Loucy (cell line): ENCODE measurements around the gene C13orf46.

Experiments
- H2AFZ ChIP-seq: fragments of 200-600 bp; sonication (generic); 2 replicates; pipeline ENCODE4 v1.6.0; 2016; ENCODE audit warnings: antibody characterized with exemption, mild to moderate bottlenecking, low read length, moderate library complexity
- H3F3A ChIP-seq: fragments of 200-600 bp; 2 replicates; pipeline ENCODE4 v1.6.0; 2016; ENCODE audit warnings: antibody characterized with exemption, low read depth, mild to moderate bottlenecking
- H3K27me3 ChIP-seq: fragments of 200-600 bp; sonication (generic); 2 replicates; pipeline ENCODE4 v1.6.1; 2014; ENCODE audit warnings: low read length, mild to moderate bottlenecking; ENCODE audit not compliant: insufficient read depth, poor library complexity, severe bottlenecking
- H3K36me3 ChIP-seq: fragments of 200-600 bp; sonication (generic); 2 replicates; pipeline ENCODE4 v1.6.1; 2016; ENCODE audit warnings: low read length; ENCODE audit not compliant: insufficient read depth
- H3K4me1 ChIP-seq: fragments of 200-600 bp; sonication (generic); 2 replicates; pipeline ENCODE4 v1.5.1; 2014; ENCODE audit warnings: low read length, mild to moderate bottlenecking; ENCODE audit not compliant: insufficient read depth, poor library complexity, severe bottlenecking
- H3K4me2 ChIP-seq: fragments of 200-600 bp; sonication (generic); 2 replicates; pipeline ENCODE4 v1.6.0; 2014; ENCODE audit warnings: antibody characterized with exemption, low read length, low read depth, mild to moderate bottlenecking; ENCODE audit not compliant: poor library complexity, severe bottlenecking
- H3K4me3 ChIP-seq: fragments of 200-600 bp; sonication (generic); 2 replicates; pipeline ENCODE4 v1.5.1; 2014; ENCODE audit warnings: low read length, mild to moderate bottlenecking, mixed read lengths; ENCODE audit not compliant: poor library complexity, severe bottlenecking
- H3K79me2 ChIP-seq: fragments of 200-600 bp; sonication (generic); 2 replicates; pipeline ENCODE4 v1.6.1; 2014; ENCODE audit warnings: low read length; ENCODE audit not compliant: insufficient read depth
- H3K9ac ChIP-seq: fragments of 200-600 bp; sonication (generic); 2 replicates; pipeline ENCODE4 v1.6.0; 2014; ENCODE audit warnings: mild to moderate bottlenecking, low read depth, low read length, moderate library complexity; ENCODE audit not compliant: poor library complexity, severe bottlenecking
- H3K9me2 ChIP-seq: fragments of 200-600 bp; sonication (generic); replicated peaks from 2 replicates; pipeline ENCODE4 v1.6.1; 2016; ENCODE audit warnings: low read depth, low read length, mixed read lengths
- H3K9me3 ChIP-seq: fragments of 200-600 bp; sonication (generic); 2 replicates; pipeline ENCODE4 v1.6.1; 2014; ENCODE audit warnings: mild to moderate bottlenecking, antibody characterized with exemption, low read length, low read depth; ENCODE audit not compliant: insufficient read depth
- H4K20me1 ChIP-seq: fragments of 200-600 bp; sonication (generic); 2 replicates; pipeline ENCODE4 v1.6.0; 2014; ENCODE audit warnings: antibody characterized with exemption, low read length, mild to moderate bottlenecking; ENCODE audit not compliant: insufficient read depth, poor library complexity, severe bottlenecking
- EZH2phosphoT487 ChIP-seq: fragments of 200-600 bp; IDR thresholded peaks from 2 replicates; pipeline ENCODE4 v1.6.1; 2018; ENCODE audit warnings: antibody characterized with exemption, mild to moderate bottlenecking, moderate library complexity, borderline replicate concordance
- TF ChIP-seq, protein P1 (sequence below): fragments of 200-600 bp; sonication (generic); conservative IDR thresholded peaks from 2 replicates; pipeline ENCODE4 v1.5.1; 2014; ENCODE audit warnings: mild to moderate bottlenecking, antibody characterized with exemption, low read length

Gene C13orf46

GRCh38 chr13:113963376-113963775, 10.5 kb downstream of the C13orf46 start:
- no peaks in the 10 kb centered on the region for H4K20me1 ChIP-seq
- H3K9me2 ChIP-seq = no peaks in the 10 kb centered on the region
- H3K4me2 ChIP-seq = no peak overlapping the region
- H3K27me3 ChIP-seq = no peaks in the 10 kb centered on the region
- no peak overlapping the region for H2AFZ ChIP-seq
- TF ChIP-seq EZH2phosphoT487 = no peak
- TF ChIP-seq, protein P1, sequence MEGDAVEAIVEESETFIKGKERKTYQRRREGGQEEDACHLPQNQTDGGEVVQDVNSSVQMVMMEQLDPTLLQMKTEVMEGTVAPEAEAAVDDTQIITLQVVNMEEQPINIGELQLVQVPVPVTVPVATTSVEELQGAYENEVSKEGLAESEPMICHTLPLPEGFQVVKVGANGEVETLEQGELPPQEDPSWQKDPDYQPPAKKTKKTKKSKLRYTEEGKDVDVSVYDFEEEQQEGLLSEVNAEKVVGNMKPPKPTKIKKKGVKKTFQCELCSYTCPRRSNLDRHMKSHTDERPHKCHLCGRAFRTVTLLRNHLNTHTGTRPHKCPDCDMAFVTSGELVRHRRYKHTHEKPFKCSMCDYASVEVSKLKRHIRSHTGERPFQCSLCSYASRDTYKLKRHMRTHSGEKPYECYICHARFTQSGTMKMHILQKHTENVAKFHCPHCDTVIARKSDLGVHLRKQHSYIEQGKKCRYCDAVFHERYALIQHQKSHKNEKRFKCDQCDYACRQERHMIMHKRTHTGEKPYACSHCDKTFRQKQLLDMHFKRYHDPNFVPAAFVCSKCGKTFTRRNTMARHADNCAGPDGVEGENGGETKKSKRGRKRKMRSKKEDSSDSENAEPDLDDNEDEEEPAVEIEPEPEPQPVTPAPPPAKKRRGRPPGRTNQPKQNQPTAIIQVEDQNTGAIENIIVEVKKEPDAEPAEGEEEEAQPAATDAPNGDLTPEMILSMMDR = no peak
- H3K9ac ChIP-seq = no peak overlapping the region
- peaks cover 8% of the 10 kb centered on the region; the same call in 1 of the 2 replicates for H3K9me3 ChIP-seq
- H3K4me1 ChIP-seq = no peaks in the 10 kb centered on the region
- H3K79me2 ChIP-seq = no peaks in the 10 kb centered on the region
- no peaks in the 10 kb centered on the region for H3K36me3 ChIP-seq
- H3K4me3 ChIP-seq = no peak overlapping the region
- no peaks in the 10 kb centered on the region for H3F3A ChIP-seq

- Histone ChIP-seq H3K9me2 (no peaks in the 10 kb centered on the region), H3F3A (no peaks in the 10 kb centered on the region), H3K79me2 (no peaks in the 10 kb centered on the region), H3K4me1 (no peaks in the 10 kb centered on the region), H3K9ac (no peak overlapping the region), H3K27me3 (no peaks in the 10 kb centered on the region), H2AFZ (no peak overlapping the region), H3K4me2 (no peak overlapping the region), H3K36me3 (no peaks in the 10 kb centered on the region), H4K20me1 (no peaks in the 10 kb centered on the region), H3K9me3 (peaks cover 8% of the 10 kb centered on the region; the same call in 1 of the 2 replicates), H3K4me3 (no peak overlapping the region)
- TF ChIP-seq, protein P1 = no peak
- no peak for TF ChIP-seq EZH2phosphoT487
Observed at GRCh38 chr13:113962975-113963374, 10.9 kb downstream of the C13orf46 start.

DNA sequence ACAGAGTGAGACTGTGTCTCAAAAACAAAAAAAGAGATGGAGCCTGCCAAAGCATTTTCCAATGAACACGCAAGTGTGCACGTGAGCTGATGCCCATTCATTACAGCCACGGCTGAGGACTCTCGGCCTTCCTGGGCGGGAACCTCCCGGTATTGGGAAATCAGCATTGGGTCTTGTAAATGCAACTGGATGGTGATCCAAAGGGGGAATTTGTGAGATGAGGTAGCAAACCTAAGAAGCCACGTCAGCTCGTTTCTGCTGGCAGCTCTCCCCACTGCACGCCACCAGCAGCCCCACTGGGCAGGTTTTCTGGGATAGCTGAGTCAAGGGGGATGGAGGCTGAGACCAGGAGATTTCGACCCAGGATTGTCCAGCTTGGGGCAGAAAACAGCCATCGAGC, 11.5 kb downstream of the C13orf46 start:
- TF ChIP-seq, protein P1 = no peak
- TF ChIP-seq EZH2phosphoT487 = no peak
- no peaks in the 10 kb centered on the region for H3K27me3 ChIP-seq
- no peak overlapping the region for H3K4me3 ChIP-seq
- H3K4me2 ChIP-seq = no peak overlapping the region
- H3K79me2 ChIP-seq = no peaks in the 10 kb centered on the region
- H3F3A ChIP-seq = no peaks in the 10 kb centered on the region
- H3K9me2 ChIP-seq = no peaks in the 10 kb centered on the region
- H3K36me3 ChIP-seq = no peaks in the 10 kb centered on the region
- H3K4me1 ChIP-seq = no peaks in the 10 kb centered on the region
- no peaks in the 10 kb centered on the region for H4K20me1 ChIP-seq
- no peak overlapping the region for H2AFZ ChIP-seq
- H3K9ac ChIP-seq = no peak overlapping the region
- H3K9me3 ChIP-seq = peaks cover 8% of the 10 kb centered on the region; the same call in 1 of the 2 replicates
